Measurements from ENCODE around the gene COL6A3.
"Not testable (repeated sequence)": the region's sequence is repeated elsewhere in the genome, so short reads cannot be mapped to it uniquely, and the experiment has no call there.

COL6A3 gene

GRCh38 chr2:237358721-237359517, 55.0 kb downstream of the COL6A3 start:
- no peak for ATAC-seq
- H3K9me3 Mint-ChIP-seq, result no peaks in the 10 kb centered on the region
- H3K4me3 Mint-ChIP-seq, result no peak overlapping the region
- H3K36me3 Mint-ChIP-seq, result no peaks in the 10 kb centered on the region
- no peaks in the 10 kb centered on the region for H3K27me3 Mint-ChIP-seq
- H3K27ac Mint-ChIP-seq, result no peak overlapping the region
- no peaks in the 10 kb centered on the region for H3K4me1 Mint-ChIP-seq

DNA sequence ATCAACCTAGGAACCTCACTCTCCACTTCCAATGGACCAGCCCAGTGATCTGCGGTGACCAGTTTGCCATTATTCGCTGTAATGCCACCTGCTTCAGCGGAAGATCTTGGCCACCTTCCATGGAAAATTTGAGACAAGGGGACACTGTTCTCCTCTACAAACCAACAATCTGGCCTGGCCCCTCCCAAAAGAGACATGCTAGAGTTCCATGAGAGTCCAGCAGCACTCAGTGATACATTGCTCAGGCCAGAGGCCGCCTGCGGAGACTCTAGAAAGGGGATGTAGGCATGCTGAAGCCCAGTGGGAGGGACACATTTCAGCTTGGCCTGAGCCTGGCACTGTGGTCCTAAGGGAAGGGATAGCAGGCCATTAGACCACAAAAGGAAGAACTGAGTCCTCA, 58.3 kb downstream of the COL6A3 start:
- H3K4me1 Mint-ChIP-seq, result no peaks in the 10 kb centered on the region
- H3K4me3 Mint-ChIP-seq, result no peak overlapping the region
- no peak for ATAC-seq
- H3K9me3 Mint-ChIP-seq, result no peaks in the 10 kb centered on the region
- no peak overlapping the region for H3K27ac Mint-ChIP-seq
- H3K36me3 Mint-ChIP-seq, result no peaks in the 10 kb centered on the region
- peaks cover 5% of the 10 kb centered on the region for H3K27me3 Mint-ChIP-seq

DNA sequence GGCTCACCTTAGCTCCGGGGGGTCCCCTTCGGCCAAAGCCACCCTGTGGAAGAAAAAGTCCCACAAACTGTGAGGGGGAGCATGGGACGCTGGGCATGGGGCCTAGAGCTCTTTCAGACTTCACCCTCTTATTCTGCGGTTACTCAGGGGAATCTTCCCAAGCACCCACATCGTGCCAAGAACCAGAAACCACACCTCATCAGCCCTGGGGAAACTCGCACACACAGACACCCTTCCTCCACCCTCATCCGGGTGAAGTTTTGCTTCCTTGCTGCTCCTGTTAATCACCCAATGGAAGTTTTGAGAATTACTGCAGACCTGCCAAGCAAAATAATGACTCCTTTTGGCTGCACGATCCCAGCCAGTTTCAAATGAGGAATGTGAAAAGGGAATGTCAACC, 59.1 kb downstream of the COL6A3 start:
- Mint-ChIP-seq H3K4me3 (no peak overlapping the region), H3K27ac (no peak overlapping the region), H3K9me3 (no peaks in the 10 kb centered on the region), H3K4me1 (no peaks in the 10 kb centered on the region), H3K27me3 (peaks cover 11% of the 10 kb centered on the region), H3K36me3 (no peaks in the 10 kb centered on the region)
- no peak for ATAC-seq

- H3K36me3 Mint-ChIP-seq, H3K27ac Mint-ChIP-seq, H3K4me3 Mint-ChIP-seq, H3K4me1 Mint-ChIP-seq, ATAC-seq, H3K9me3 Mint-ChIP-seq: not testable (repeated sequence)
- peaks cover 11% of the 10 kb centered on the region for H3K27me3 Mint-ChIP-seq
These were observed 59.8 kb downstream of the COL6A3 start for GRCh38 chr2:237354172-237354571.

GRCh38 chr2:237353215-237353614, 60.7 kb downstream of the COL6A3 start:
- Mint-ChIP-seq H3K27me3 (peaks cover 11% of the 10 kb centered on the region), H3K27ac (no peak overlapping the region), H3K36me3 (no peaks in the 10 kb centered on the region), H3K4me1 (no peaks in the 10 kb centered on the region), H3K9me3 (no peaks in the 10 kb centered on the region), H3K4me3 (no peak overlapping the region)
- no peak for ATAC-seq

DNA sequence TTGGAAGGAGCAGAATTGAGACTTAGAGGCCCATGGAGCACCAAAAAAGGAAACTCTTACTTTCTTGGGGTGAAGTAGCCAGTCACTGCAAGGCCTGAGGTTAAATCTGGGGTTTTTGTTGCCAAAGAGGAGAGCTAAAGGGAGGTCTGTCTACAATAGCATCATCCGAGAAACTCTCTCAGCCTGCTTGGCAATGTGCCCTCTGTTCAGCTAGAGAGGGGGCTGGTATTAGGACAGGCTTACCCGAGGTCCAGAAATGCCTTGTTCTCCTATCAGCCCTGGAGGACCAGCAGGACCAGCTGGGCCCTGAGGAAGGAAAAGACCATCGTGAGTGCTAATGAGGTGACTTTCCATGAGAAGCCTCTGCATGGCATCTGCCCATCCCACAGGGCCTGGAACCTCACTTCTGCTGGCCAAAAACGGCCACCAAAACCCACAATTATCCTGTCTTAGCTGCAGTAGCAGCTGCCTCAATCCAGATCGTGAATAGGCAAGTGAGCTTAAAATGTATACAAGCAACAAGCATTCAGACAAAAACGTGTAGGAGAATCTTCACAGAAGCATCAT, 61.6 kb downstream of the COL6A3 start:
- H3K36me3 Mint-ChIP-seq, result no peaks in the 10 kb centered on the region
- no peak for ATAC-seq
- H3K27me3 Mint-ChIP-seq, result peaks cover 11% of the 10 kb centered on the region
- H3K4me1 Mint-ChIP-seq, result no peaks in the 10 kb centered on the region
- H3K27ac Mint-ChIP-seq, result no peak overlapping the region
- no peak overlapping the region for H3K4me3 Mint-ChIP-seq
- no peaks in the 10 kb centered on the region for H3K9me3 Mint-ChIP-seq

DNA sequence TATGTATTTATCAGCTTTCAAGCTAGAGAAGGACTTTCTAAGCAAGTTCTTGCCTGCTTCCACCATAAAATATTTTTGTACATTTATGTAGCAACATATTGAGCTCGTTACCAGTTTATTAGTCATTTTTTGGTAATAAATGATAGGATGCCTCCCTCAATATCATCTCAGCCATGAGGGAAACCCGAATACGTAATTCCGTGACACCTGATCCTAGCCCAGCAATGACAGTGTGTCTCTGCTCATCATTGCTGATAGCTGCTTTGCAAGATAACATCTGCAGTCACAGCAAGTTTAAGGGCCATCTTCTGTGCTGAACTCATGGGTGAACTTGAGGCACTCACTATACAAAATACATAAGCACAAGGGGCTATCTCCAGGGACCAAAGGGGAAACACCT, 62.2 kb downstream of the COL6A3 start:
- Mint-ChIP-seq H3K36me3 (no peaks in the 10 kb centered on the region), H3K4me3 (no peak overlapping the region), H3K9me3 (no peaks in the 10 kb centered on the region), H3K27me3 (peaks cover 11% of the 10 kb centered on the region), H3K27ac (no peak overlapping the region), H3K4me1 (no peaks in the 10 kb centered on the region)
- no peak for ATAC-seq

DNA sequence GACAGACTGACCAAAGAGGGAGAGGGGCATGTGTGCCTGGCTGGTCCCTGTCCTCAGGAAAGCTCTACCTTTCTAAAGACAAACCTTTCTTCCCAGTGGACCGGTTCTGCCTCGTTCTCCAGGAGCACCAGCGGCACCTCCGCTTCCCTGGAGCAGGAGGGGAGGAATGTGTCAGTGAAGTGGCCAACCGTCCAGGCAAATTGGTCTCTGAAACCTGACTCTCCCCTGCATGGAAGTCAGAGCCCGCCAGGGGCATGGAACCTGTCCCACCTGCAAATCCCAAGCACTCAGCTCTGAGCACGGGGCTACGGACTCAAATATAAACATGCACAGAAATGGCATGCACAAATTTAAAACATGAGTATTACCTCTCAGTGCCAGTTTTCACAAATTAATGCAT, 62.9 kb downstream of the COL6A3 start:
- no peaks in the 10 kb centered on the region for H3K9me3 Mint-ChIP-seq
- no peaks in the 10 kb centered on the region for H3K36me3 Mint-ChIP-seq
- no peak overlapping the region for H3K4me3 Mint-ChIP-seq
- ATAC-seq, result no peak
- H3K27ac Mint-ChIP-seq, result no peak overlapping the region
- peaks cover 11% of the 10 kb centered on the region for H3K27me3 Mint-ChIP-seq
- no peaks in the 10 kb centered on the region for H3K4me1 Mint-ChIP-seq

GRCh38 chr2:237350597-237350996, 63.4 kb downstream of the COL6A3 start:
- peaks cover 11% of the 10 kb centered on the region for H3K27me3 Mint-ChIP-seq
- H3K36me3 Mint-ChIP-seq, result no peaks in the 10 kb centered on the region
- no peak overlapping the region for H3K27ac Mint-ChIP-seq
- no peaks in the 10 kb centered on the region for H3K9me3 Mint-ChIP-seq
- H3K4me1 Mint-ChIP-seq, result no peaks in the 10 kb centered on the region
- no peak overlapping the region for H3K4me3 Mint-ChIP-seq
- no peak for ATAC-seq

GRCh38 chr2:237350070-237350469, 63.9 kb downstream of the COL6A3 start:
- no peaks in the 10 kb centered on the region for H3K36me3 Mint-ChIP-seq
- H3K27me3 Mint-ChIP-seq, result peaks cover 11% of the 10 kb centered on the region
- no peak for ATAC-seq
- H3K4me3 Mint-ChIP-seq, result no peak overlapping the region
- no peaks in the 10 kb centered on the region for H3K9me3 Mint-ChIP-seq
- no peak overlapping the region for H3K27ac Mint-ChIP-seq
- no peaks in the 10 kb centered on the region for H3K4me1 Mint-ChIP-seq

GRCh38 chr2:237348281-237348865, 65.6 kb downstream of the COL6A3 start:
- Mint-ChIP-seq H3K4me3 (no peak overlapping the region), H3K27me3 (peaks cover 11% of the 10 kb centered on the region), H3K36me3 (no peaks in the 10 kb centered on the region), H3K9me3 (no peaks in the 10 kb centered on the region), H3K27ac (no peak overlapping the region), H3K4me1 (no peaks in the 10 kb centered on the region)
- ATAC-seq, result no peak

DNA sequence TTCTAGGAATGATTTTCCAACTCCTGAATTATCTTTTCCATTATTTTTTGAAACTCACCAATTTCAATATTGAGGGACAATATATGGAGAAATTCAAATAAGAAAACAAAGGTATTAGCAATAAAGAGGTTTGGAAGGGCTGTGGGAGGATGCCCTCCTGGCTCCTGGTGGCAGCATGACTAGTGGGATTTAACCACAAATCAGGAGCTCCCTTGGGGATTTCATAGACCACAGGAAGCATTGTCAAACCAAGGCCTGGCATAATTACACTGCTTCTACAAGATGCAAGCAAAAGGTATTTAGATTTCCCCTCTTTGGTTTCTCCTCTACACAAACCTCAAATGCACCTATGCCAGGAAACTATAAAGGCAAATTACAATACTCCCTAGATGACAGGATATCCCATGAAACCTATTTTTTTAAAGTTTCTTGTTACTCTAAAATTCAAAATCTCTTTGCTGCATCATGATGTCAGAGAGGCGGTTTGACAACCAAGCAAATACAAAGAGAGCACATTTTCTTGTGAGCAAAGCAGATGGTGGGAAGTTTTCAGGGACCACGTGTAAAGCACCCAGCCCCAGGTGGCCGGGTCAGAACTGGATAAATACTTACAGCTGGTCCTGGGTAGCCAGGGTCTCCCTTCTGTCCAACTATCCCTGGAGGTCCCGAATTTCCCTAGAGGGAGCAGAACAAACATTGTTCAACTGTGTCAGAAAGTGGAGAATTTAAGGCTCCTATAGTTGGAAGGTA, 67.9 kb downstream of the COL6A3 start:
- Mint-ChIP-seq H3K27ac (no peak overlapping the region), H3K9me3 (no peaks in the 10 kb centered on the region), H3K4me1 (no peaks in the 10 kb centered on the region), H3K4me3 (no peak overlapping the region), H3K36me3 (no peaks in the 10 kb centered on the region), H3K27me3 (peaks cover 10% of the 10 kb centered on the region)
- no peak for ATAC-seq

DNA sequence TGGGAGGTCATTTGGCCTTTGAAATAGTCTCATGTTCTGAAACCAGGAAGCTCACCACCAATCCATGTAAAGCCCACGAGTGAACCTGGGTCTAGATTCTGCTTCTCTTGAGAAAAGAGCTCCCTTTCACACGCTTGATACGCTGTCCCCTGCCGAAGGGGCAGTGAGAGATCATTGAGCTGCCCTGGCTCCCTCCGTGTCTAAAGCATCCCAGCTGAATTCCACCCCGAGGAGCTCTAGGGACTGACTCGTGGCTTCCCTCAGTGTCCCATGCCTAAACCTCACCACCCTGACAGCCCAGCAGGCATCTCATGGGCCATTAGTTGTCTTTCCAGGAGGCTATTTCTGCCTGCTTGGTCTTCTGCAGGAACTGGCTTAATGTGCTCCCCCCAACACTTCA, 68.6 kb downstream of the COL6A3 start:
- H3K27me3 Mint-ChIP-seq, result peaks cover 3% of the 10 kb centered on the region
- no peaks in the 10 kb centered on the region for H3K36me3 Mint-ChIP-seq
- ATAC-seq, result no peak
- no peaks in the 10 kb centered on the region for H3K9me3 Mint-ChIP-seq
- no peak overlapping the region for H3K4me3 Mint-ChIP-seq
- no peaks in the 10 kb centered on the region for H3K4me1 Mint-ChIP-seq
- no peak overlapping the region for H3K27ac Mint-ChIP-seq

GRCh38 chr2:237344942-237345341, 69.0 kb downstream of the COL6A3 start:
- H3K9me3 Mint-ChIP-seq, result no peaks in the 10 kb centered on the region
- no peak overlapping the region for H3K27ac Mint-ChIP-seq
- no peak for ATAC-seq

DNA sequence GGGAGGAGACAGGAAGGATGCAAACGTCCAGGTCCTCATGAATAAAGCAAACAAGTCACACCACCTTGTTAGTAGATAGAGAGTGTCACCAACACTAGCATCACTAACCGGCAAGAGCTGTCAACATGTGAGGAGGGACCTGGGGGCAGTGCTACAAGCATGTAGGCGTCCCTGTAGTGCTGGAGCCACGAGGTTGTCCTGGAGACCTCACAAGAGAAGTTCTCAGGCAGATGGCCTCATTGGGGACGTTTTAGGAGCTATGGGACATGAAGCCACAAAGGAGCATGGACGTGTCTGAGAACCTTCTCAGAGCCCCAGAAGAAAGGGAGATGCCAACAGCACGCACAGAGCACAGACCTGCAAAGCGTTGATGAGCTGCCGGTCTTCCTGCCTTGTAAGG, 70.0 kb downstream of the COL6A3 start:
- Mint-ChIP-seq H3K36me3 (no peaks in the 10 kb centered on the region), H3K27ac (no peak overlapping the region)
- ATAC-seq, result no peak

More at GRCh38 chr2:237344942-237345341, 69.0 kb downstream of the COL6A3 start:
- H3K4me1 Mint-ChIP-seq, result no peaks in the 10 kb centered on the region
- no peak overlapping the region for H3K4me3 Mint-ChIP-seq
- H3K27me3 Mint-ChIP-seq, result no peaks in the 10 kb centered on the region
- no peaks in the 10 kb centered on the region for H3K36me3 Mint-ChIP-seq

More for the DNA sequence above, 70.0 kb downstream of the COL6A3 start:
- H3K4me3 Mint-ChIP-seq, result no peak overlapping the region
- H3K27me3 Mint-ChIP-seq, result no peaks in the 10 kb centered on the region
- no peaks in the 10 kb centered on the region for H3K9me3 Mint-ChIP-seq
- no peaks in the 10 kb centered on the region for H3K4me1 Mint-ChIP-seq

Data from stimulated activated memory B cell treated with anti-CD40 and anti-IgM and Interleukin-4, amounts not matched to agents 10 μg/mL and 1 μg/mL and 100 μg/mL, for 72 hours (primary cell).